Esophagus mucosa (tissue), 1 donor: ENCODE measurements around the gene CISTR. TPM values are rescaled to one million over a fixed set of nuclear protein-coding genes. Genes with fewer than 3 reads are reported as not detected.
A peak's percentile ranks its signal among the peaks of the same experiment; 100 is the strongest.
"Not testable (repeated sequence)": the region's sequence is repeated elsewhere in the genome, so short reads cannot be mapped to it uniquely, and the experiment has no call there.

Experiments
- ATAC-seq: fragments of 200-7000 bp; cut with Tn5 transposase; one replicate; pipeline ENCODE4 v1.9.1; 2020
- total RNA-seq: library from RNA; stranded (reverse); gene quantifications from one replicate; pipeline ENCODE4 v1.2.4, GENCODE V29; 2023
- donor health status: DM: yes; HTN: yes; CAD: no.

Gene CISTR
- not detected for total RNA-seq

DNA sequence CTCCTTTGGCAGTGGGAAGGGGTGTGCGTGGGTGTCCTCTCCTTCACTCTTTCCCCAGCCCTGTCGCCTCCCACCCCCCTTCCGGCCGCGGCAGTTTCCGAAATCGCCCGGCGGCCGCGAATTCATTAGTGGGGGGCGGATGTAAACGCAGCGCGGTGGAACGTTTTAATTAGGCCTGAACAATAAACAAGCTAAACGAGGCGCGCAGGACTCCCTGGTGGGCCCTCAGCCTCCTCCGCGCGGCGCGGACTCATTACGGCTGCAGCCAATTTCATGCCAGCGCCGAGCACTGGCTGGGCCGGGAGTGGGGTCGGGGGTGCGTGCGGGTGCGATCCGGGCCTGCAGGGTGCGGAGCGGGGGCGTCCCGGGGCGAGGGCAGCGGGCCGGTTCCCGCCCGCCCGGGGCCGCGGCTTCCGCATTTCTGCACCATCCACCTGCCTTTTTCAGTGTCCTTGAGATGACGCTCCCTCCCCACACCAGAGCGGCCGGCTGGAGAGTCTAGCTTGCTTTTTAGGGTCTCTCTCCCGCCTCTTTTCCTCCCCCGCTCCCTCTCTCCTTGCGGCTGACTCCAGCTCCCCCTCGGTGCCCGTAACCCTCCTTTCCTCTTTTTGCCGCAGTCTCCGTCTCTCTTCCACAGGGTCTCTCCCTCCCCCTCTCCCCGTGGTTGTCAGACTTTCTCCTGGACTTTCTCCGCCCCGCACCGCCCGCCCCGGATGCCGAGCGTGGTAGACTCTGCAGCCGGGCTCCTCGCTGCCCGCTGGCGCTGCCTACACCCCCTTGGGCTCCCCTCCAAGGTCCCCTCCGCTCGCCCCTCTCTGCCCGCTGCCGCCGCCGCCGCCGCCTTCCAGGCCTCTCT, at the start of gene CISTR:
Gene CISTR, minus strand, starts transcription at position 644 of the 856 bp plus-strand sequence.
- ATAC-seq, result peak; percentile 1

DNA sequence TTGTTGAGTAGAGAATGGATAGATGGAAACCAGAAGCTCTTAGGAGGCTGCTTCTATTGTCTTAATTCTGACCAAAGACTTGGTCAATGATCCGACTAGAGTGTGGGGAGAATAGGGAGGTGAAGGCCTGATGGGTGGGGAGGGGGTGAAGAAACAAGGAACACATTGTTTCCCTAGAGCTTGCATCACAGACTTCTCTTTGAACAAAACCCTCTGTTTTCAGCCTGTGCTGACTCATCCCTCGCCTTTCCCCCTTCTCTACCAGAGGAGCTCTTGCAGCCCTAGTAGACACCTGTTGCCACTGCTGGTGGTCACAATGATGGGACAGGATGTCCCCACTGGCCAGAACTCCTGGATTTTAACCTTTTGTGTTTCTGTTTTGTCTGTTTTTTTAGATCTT, 46.8 kb upstream of the CISTR start:
- ATAC-seq, result no peak

DNA sequence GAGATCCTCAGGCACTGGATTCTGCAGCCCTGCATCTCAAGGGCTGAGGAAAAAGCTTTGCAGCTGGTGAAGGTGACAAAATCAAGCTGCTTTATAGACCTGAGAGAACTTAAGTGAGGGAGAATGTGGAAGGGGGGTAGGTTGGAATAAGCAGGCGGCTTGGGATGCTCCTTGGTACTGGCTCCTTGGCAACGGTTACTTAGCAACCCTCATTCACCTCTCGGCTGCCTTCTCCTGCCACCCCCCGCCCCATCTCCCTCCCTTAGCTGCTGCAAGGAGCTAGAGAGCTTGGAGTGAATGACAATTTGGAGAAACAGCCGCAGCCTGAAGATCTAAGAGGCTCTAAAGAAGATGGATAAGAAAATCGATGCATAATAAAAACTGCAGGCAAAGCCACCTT, 44.1 kb upstream of the CISTR start:
- no peak for ATAC-seq

DNA sequence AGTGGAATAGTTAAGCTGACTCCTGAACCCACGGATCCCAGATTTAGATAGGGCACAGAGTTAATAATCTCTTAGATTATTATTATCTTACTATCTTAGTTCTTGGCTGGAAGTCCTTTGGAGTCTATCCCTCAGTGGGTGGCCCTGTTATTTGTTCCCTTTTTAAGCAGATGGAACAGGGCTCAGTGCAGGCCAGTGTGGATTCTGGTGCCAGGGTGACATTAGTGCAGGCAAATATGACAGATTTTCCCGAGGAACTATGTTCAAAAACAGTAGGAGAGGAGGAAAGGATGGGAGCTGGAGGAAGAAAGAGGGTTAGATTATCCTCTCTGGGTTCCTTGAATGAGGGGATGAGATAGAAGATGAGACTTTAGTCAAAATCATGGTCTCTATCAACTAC, 41.4 kb upstream of the CISTR start:
- no peak for ATAC-seq

DNA sequence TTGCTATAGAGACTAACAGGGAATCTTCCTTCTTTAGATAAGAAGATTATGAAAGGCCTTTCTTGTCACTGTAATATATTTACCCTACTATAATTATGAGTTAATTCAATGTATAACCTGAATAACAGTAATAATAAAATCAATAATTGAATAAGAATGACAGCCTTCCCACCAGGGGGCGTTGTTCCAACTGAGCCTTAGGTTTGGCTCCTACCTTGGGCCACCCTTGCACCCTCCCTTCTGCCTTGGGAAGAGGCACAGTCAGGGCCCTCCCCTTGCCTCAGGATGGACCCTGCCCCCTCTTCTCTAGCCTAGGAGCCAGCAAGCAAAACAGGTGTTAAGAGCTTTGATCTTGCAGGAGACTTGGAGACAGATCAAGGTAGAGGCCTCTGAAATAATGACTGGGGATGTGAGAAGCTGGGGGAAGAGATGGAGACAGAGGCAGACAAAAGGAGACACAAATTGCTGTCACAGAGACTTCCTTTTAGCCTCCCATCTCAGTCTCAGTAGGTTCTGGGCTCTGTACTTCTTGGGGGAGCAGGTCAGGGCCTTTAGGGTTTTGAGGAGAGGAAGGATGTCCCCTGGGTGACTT, 40.1 kb upstream of the CISTR start:
- no peak for ATAC-seq

DNA sequence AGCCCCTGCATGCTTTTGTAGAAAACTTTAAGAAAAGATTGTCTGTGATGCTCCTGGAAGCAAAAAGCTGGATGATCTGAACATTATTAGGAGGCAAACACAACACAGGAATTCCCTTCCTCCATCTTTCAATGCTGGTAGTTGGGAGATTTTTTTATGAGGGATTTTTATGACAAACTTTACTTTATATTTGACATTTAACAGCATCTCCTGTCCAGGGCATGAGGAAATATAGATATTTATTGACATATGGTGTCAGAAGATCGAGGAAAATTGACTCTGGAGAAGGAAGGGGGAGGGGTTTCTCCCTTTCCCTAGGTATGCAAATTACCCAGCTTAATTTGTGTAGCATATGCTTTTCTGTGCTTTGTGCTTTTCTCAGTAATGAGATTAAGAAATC, 37.8 kb upstream of the CISTR start:
- ATAC-seq, result no peak

DNA sequence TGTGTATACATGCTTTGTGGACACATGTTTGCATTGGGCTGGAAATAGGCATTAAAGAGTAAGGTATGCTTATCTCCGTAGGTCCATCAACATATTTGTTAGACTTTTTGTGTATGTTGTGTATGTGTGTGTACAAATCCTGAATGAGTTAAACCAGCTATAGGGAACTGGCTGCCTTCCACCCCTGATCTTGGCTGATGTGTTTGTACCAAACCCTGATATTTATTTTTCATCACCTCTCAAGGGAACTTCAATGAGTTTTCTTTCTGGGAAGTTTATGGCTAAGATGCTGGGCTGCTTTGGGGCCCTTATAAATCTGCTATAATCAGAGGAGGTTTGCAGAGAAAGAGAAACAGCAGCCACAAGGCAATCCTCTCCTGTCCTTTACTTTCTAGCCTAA, 37.1 kb upstream of the CISTR start:
- no peak for ATAC-seq

DNA sequence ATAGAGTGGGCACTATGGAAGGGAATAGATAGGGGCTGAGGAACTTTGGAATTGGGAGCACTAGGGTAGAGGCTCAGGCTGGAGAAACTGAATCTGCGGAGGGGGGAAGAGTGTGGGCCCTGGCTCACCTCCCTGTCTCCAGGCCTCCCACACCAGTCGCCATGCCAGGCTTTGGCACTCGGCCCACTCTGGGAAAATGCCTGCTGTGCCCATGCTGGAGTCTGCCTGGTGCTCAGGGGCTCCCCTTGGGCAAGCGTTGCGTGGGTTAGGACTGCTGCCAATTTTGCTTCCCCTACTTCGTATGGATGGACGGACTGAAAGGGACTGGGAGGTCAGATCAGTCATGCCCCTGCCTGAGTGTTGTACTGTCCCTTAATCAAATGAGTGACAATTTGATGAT, 34.6 kb upstream of the CISTR start:
- ATAC-seq, result no peak

DNA sequence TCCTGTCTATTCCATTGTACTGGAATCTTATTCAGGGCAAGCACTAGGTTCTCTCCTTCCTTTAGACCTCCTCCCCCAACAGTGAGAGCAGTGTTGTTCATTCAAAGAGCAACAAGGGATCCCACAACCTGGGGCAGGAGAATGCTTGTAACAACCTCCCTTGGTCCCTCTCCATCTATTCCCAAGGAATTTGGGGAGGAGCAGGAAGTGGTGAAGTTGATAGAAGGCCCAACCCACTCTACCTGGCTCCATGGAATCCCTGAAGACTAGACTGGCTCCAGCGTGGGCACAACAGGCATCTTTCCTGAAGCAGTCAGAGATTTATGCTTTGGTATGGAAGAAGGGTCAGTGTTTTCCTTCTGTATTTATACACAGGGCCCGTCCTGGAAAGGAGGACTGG, 33.4 kb upstream of the CISTR start:
- no peak for ATAC-seq

DNA sequence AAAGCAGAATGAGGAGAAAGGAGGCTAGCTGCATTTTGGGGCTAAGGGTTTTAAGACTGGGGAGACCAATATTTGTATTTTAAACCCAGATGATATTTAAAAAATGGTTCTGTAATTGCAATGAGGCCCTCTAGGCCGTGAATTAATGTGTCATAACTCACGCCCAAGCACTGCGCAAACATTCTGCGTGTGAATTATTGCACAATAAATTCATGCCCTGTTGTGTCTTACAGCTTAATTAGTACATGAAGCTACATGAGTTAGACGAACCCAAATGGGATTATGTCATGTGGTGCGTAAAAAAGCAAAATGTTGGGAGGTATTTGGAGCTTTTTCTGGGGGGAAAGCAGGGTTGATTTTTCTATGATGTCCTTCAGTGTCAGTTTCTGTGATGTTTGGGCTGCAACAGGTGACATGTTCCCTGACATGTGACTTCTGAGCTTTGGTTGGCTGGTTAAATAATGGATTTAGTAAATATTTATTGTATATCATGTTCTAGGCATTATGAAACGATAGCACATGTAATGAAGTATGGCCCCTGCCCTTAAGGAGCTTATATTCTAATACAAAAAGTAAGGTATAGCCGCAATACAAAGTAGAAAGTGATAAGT, 30.4 kb upstream of the CISTR start:
- peak; percentile 91 for ATAC-seq

DNA sequence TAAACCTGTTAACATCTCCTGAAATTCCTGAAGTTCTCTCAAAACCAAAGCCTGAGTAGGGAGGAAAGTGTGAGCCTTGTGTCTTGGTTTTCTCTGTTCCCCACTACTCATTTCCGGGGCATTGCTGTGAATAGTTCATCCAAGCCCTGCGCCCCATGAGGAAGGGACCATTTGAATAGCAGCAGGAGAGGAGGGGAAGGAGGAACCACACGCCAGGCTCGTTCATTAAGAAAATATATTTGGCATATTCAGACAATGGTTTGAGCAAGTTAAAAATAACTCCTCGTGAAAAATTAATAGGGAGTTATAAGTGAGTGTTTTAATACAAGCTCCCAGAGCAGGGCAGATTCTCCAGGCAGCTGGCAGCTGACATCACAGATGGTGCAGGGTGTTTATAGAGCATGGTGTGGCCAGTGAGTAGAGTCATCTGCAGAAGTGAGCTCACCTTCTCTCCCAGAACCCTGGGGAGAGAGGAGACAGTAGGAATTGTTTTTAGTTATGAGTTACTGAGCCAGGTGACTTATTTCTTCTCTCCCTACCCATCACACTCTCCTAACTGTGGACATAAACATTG, 29.5 kb upstream of the CISTR start:
- ATAC-seq, result no peak

DNA sequence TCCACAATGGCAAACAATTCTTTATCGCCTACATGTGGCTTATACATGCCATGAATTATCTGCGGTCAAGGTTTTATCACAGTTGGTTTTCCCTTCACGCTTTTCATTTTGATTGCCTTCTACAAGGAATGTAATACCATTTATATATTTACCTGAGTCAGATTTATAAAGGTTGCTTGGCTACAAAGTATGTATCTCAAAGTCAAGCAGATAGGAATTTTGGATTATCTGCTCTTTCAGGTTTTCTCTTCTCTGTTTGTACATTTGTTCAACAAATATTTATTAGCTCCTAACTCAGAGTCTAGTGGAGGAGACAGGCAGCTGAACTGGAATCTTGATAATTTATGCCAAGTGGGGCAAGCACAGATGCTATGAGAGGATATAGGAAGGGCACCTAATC, 28.5 kb upstream of the CISTR start:
- ATAC-seq, result no peak

DNA sequence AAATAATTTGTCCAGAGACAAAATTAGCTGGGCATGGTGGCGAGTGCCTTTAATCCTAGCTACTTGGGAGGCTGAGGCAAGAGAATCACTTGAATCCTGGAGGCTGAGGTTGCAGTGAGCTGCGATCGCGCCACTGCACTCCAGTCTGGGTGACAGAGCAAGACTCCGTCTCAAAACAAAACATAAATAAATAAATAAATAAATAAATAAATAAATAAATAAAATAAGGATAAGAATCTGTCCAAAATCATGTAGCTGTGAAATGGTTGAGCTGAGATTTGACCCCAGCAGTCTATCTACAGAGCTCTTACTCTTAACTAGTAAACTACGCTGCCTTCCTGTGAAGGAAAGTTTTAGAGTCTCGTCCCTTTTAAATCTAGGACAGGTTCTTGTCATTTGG, 27.9 kb upstream of the CISTR start:
- not testable (repeated sequence) for ATAC-seq

DNA sequence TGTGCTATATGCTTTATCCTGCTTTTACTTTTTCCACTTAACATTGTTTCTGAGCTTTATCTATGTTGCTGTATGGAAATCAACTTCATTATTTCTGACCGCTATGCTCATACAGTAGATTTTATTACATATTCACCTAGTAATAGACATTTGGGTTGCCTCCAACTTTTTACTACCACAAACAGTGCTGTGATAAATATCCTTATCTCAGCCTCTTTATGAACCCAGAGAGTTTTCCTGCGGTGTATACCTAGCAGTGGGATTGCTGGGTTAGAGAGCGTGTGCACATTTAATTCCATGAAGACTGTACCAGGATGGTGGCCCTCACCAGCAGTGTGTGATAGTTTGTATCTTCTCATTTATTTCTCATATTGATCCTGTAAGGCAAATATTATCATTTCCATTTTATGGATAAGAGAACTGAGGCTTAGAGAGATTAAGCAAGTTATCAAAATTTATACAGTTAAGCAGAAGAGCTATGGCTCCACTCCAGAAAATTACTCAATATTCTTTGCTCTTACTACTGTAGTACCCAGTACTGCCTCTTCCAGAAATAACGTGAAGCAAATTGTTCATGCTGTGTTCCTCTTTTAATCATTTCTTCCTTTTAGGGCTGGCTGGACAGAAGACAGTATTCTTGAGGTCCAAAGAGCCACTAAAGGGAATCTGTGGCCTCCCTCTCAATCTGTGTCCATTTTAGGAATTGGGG, 26.3 kb upstream of the CISTR start:
- no peak for ATAC-seq

DNA sequence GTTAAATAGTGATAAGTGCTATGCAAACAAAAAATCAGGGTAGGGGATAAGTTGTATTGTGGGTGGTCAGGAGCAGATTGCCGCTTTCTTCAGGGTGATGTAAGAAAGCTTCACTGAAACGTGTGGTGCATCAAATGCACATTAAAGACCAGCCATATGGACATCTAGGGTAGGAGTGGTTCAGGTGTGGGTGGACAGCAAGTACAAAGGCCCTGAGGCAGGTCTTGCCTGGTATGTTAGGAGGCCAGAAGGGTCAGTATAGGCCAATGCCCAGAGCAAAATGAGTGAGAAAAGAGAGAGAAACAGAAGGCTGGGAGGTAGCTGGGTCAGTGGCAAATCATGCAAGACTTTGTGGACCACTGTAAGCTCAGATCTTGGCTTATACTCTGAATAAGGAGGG, 25.6 kb upstream of the CISTR start:
- no peak for ATAC-seq

DNA sequence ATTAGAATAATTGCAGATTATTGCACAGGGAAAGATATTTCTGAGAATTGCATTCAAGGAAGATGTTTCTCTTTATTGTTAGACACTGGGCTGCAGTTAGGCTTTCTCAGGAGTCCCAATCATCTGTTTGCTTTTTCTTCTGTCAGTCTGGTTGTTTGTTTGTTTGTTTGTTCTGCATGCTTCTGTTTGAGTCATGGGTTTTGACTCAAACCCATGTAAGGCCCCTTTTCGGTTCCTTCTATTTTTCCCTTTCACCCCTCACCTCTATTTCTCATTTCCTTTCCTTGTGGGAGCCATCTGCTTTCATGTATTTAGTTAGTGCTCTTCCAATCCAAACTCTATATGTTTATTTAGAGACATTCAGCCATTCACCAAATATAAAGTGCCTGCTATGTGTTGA, 25.1 kb upstream of the CISTR start:
- no peak for ATAC-seq

DNA sequence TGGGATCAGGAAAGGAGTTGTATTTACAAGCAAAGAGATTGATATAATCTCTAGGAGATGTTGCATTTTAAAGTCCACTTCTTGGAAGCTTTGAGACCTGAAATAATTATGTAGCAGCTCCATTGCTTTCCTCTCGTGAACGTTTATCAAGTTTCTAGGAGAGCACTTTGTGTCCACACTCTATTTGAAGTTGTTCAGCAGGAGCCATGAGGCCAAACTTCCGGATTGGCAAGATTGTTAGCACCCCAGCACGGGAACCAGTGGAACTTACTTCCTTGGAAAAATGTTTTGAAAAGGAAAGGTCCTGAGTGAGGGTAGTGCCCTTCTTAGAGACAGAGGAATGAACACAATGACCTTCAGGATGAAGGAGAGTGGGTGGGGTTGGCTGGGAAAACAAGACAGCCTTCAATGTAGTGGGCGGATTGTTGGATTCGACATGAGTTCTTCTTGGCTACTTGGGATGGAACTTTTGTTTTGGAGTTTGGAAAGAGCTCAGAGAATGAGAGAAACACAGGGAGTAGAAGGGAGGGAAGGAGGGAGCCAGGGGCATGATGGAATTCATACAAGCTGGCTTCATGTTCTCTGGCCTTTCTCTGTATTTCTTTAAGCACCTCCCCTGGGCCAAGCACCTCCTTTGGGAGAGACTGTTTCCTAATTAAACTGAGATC, 23.8 kb upstream of the CISTR start:
- no peak for ATAC-seq

DNA sequence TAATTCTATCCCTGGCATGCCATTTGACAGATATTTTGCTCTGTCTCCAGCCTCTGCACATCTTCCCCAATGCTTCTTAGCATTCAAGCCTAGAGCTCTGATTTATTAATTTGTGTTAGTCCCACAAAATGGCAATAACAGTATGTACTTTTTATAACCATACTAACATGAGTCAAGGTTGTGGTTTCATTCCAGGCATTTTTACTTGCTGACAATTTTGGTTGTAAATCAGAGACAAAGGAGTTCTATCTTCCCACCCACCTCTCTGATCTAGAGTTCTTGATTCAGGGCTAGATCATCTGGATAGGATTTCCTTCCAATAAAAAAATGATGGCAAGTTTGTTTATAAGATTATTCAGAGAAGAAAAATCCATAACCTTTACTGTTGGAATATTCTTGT, 18.5 kb upstream of the CISTR start:
- ATAC-seq, result no peak

DNA sequence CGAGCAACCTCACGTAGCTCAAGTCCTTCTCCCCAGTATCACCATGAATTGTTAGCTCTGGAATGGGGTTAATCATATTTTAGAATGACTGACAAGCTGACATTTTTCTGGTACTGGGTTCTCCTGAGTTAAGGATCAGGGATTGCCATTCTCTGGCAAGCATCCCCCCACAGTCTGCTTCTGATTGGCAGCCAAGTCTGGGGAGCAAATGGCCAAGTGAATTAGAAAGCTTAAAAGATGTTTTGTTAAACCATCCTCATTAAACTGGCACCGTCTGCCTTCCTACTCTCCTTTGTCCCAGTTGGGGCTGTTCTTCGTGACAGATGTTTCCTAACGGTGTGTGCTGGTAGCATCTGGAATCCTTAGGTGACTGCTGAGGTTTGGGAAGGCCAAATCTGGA, 17.2 kb upstream of the CISTR start:
- no peak for ATAC-seq

DNA sequence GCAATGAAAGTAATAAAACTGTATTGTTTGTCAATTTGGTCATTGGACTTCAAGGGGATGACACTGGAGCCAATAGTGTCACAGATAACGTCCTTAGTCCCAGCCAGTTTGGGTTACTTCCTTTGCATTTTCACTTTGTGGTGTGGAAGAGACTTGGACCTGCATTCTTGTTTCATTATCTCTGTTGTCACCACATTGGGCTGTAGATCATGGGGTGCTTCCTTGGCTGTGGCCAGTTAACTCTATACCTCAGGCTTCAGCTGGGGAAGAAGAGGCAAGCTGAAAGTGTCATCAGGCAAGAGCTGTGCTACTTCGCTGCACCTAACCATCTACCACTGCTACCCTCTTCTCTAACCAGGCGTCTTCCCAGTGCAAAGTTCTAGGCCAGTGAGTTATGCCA, 15.1 kb upstream of the CISTR start:
- ATAC-seq, result no peak

DNA sequence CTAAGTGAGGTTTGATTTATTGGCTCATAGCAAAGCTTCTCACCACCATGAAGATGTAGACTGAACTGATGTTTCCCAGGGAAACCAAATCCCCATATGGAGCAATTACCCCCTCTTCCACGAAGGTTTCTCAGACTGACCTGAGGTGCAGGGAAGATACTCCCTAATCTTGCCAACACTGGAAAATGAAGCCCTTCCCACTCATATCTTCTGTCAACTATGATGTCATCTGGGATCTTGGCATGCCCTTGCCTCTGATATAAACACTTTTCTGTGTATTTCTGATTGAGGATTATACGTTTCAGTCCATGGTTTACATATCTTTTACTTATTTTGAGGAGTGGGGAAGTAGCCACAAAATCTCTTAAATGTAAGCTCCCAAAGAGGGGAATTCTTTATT, 14.1 kb upstream of the CISTR start:
- no peak for ATAC-seq

DNA sequence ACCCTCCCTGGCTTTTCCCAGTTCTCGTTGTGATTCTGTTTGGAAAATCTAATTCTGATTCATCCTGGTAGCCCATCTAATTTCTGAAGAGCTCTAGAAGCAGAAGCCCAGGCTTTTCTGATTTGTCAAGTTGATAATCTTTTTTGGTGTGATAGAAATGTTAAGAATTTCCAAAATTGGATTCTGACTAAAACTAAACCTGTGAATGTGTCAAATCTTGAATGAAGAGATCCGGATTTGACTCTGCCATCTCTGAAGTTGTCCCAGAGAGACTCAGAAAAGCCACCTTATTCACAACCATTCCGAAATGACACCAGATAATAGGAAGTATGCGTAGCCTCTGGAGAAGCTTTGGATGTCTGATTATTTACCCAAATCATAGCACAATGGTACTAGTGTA, 12.8 kb upstream of the CISTR start:
- ATAC-seq, result no peak

DNA sequence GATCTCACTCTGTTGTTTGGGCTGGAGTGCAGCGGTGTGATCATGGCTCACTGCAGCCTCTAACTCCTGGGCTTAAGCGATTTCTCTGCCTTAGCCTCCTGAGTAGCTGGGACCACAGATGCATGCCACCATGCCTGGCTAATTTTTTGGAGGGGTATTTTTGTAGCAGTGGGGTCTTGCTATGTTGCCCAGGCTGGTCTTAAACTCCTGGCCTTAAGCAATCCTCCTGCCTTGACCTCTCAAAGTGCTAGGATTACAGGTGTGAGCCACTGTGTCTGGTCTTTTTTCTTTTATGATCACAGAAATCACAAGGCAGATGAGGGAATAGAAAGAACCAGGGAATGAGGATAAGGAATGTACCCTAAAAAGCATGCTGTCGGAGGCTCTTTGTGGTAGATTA, 11.0 kb upstream of the CISTR start:
- ATAC-seq, result not testable (repeated sequence)
